Measurements from ENCODE around the gene MIP. TPM values are rescaled to one million over a fixed set of nuclear protein-coding genes. Genes with fewer than 3 reads are reported as not detected.

MIP gene
- total RNA-seq, 1 experiment from 2014 or later: 0.17 TPM

DNA sequence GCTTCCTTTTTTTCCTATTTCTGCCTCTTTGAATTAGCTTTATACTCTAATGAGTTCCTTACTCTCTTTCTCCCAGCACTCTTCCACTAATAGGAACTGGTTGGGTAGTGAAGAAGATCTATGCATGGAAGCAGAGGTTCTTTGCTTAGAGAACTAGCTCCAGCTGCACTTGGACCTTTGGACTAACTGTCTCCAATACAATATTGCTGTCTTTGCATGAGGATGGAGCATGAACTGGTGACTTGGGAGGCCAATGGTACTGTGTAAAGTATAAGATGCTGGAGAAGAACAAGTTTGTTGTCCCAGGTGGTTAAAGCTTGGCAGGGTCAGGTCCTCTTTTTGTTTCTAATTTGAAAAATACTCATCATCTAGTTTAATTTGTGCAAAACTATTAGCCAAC lies 35.9 kb upstream of the MIP start:
- no peak overlapping the region for H4K8ac ChIP-seq (replicated peaks; ENCODE audit: insufficient read length, low read depth, low read length)
- H3K14ac ChIP-seq (ENCODE audit: insufficient read depth, low read length): no peak overlapping the region
- no peak overlapping the region for H2AFZ ChIP-seq (ENCODE audit: low read length)
- peaks cover 22% of the 10 kb centered on the region; the same call in 1 of the 2 replicates for H3K27me3 ChIP-seq (ENCODE audit: insufficient read depth, low read length)
- H2BK15ac ChIP-seq (ENCODE audit: low read depth, low read length): no peak overlapping the region
- no peak overlapping the region for H4K5ac ChIP-seq (ENCODE audit: insufficient read length, low read depth, low read length)
- no peaks in the 10 kb centered on the region for H4K20me1 ChIP-seq (ENCODE audit: control insufficient read depth, insufficient read depth, insufficient read length)
- Mint-ChIP-seq H3K27me3 (ENCODE audit: low read depth) (peaks cover 61% of the 10 kb centered on the region), H3K4me1 (peaks cover 11 to 13% of the 10 kb centered on the region in 2 experiments), H3K36me3 (ENCODE audit: insufficient read depth in 1 of 3, low read depth in 3 of 3) (peaks cover 5 to 10% (median 8%) of the 10 kb centered on the region in 3 experiments; a peak in 5 of 7 replicates), H3K27ac (no peak overlapping the region), H3K9me3 (peaks cover 28 to 30% of the 10 kb centered on the region in 2 experiments), H3K4me3 (no peak overlapping the region)
- no peak overlapping the region for H3K4me2 ChIP-seq (ENCODE audit: insufficient read depth, insufficient read length, low read length)
- H3K79me1 ChIP-seq (ENCODE audit: insufficient read depth, low read depth, low read length, poor library complexity, severe bottlenecking): no peaks in the 10 kb centered on the region
- H3K56ac ChIP-seq (ENCODE audit: insufficient read length, low read depth, low read length): no peak overlapping the region
- H2BK12ac ChIP-seq (ENCODE audit: insufficient read length, low read depth, low read length): no peak overlapping the region
- H3T11ph ChIP-seq (ENCODE audit: low read length): no peak overlapping the region
- H2BK20ac ChIP-seq (ENCODE audit: low read depth, low read length, poor library complexity, severe bottlenecking): no peak overlapping the region
- H3K23me2 ChIP-seq (ENCODE audit: insufficient read length, low read depth, low read length, poor library complexity, severe bottlenecking): peaks cover 11% of the 10 kb centered on the region
- no peak overlapping the region for H3K18ac ChIP-seq (ENCODE audit: insufficient read length, low read depth, low read length)
- DNase-seq: no peak
- no peak overlapping the region for H4K91ac ChIP-seq (ENCODE audit: insufficient read length, low read depth, low read length)
- no peak overlapping the region for H3K27ac ChIP-seq (ENCODE audit: insufficient read length, low read depth, low read length)
- no peak overlapping the region for H3K23ac ChIP-seq (ENCODE audit: insufficient read length, low read depth, low read length)
- no peaks in the 10 kb centered on the region for H3K9me3 ChIP-seq (ENCODE audit: control insufficient read depth, low read depth, low read length)
- TF ChIP-seq, protein P1, sequence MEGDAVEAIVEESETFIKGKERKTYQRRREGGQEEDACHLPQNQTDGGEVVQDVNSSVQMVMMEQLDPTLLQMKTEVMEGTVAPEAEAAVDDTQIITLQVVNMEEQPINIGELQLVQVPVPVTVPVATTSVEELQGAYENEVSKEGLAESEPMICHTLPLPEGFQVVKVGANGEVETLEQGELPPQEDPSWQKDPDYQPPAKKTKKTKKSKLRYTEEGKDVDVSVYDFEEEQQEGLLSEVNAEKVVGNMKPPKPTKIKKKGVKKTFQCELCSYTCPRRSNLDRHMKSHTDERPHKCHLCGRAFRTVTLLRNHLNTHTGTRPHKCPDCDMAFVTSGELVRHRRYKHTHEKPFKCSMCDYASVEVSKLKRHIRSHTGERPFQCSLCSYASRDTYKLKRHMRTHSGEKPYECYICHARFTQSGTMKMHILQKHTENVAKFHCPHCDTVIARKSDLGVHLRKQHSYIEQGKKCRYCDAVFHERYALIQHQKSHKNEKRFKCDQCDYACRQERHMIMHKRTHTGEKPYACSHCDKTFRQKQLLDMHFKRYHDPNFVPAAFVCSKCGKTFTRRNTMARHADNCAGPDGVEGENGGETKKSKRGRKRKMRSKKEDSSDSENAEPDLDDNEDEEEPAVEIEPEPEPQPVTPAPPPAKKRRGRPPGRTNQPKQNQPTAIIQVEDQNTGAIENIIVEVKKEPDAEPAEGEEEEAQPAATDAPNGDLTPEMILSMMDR (conservative IDR thresholded peaks at IDR 0.05): no peak
- H2BK120ac ChIP-seq (ENCODE audit: low read depth, low read length, poor library complexity, severe bottlenecking): no peak overlapping the region
- no peak overlapping the region for H2BK5ac ChIP-seq (ENCODE audit: insufficient read length, low read length)
- H3K4me1 ChIP-seq (ENCODE audit: insufficient read depth, low read length): no peaks in the 10 kb centered on the region
- no peaks in the 10 kb centered on the region for H3K79me2 ChIP-seq (ENCODE audit: insufficient read depth, low read length)
- no peak overlapping the region for H3K9ac ChIP-seq (ENCODE audit: extremely low read depth, insufficient read length, low read length)
- no peak overlapping the region for H3K4ac ChIP-seq (ENCODE audit: low read depth, low read length)
- H2AK5ac ChIP-seq (ENCODE audit: insufficient read length, low read length): no peak overlapping the region
